Astrocyte (in vitro differentiated cells and primary cell): Measurements from ENCODE around the gene GOPC.

Source experiments
- EZH2 ChIP-seq: IDR thresholded peaks from 2 replicates; pipeline ENCODE4 v1.6.1; 2012; ENCODE audit warnings: mild to moderate bottlenecking, low read length, inconsistent platforms; ENCODE audit not compliant: insufficient read depth
- TF ChIP-seq, protein P1 (sequence below): IDR thresholded peaks from 2 replicates; pipeline ENCODE4 v1.5.1; 2011; ENCODE audit warnings: low read depth, mild to moderate bottlenecking, inconsistent platforms, low read length, moderate library complexity; ENCODE audit not compliant: insufficient read depth

DNA sequence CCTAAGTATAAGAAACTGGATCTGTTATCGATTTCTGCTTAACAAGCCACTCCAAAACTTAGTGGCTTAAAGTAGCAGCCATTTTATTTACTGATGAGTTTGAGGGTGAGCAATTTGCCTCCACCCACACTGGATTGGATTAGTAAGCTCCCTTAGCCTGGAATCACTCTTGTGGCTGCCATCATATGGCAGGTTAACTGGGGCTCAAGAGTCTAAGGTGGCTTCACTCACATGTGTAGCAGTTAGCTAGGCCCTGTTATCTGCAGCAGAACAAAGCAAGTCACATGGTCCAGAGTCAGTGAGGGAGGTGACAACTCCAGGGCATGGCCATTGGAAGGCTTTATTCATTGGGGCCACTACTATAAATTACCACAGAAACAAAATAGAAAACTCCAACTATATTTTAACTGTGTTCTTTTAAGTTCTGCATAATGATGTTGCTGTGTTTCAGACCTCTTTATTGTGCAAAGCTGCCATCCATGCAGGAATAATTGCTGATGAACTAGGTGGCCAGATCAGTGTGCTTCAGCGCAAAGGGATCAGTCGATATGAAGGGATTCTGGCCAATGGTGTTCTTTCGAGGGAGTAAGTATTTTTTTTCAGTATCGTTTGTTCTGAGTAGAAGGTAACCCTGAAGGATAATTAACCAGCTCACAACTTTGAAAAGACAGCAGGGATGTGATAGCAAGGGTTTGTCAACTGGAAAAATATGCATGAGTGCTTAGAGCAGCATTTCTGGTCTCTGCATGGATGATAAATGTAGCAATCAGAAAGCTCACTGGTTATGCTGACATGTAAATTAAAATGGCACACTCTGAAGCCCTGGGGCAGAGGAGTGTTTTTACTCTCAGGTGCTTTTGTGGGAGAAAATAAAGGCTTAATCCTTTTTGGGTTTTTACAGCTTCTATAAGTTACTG lies 70.2 kb downstream of the GOPC start:
- no peak for TF ChIP-seq EZH2
- TF ChIP-seq, protein P1, sequence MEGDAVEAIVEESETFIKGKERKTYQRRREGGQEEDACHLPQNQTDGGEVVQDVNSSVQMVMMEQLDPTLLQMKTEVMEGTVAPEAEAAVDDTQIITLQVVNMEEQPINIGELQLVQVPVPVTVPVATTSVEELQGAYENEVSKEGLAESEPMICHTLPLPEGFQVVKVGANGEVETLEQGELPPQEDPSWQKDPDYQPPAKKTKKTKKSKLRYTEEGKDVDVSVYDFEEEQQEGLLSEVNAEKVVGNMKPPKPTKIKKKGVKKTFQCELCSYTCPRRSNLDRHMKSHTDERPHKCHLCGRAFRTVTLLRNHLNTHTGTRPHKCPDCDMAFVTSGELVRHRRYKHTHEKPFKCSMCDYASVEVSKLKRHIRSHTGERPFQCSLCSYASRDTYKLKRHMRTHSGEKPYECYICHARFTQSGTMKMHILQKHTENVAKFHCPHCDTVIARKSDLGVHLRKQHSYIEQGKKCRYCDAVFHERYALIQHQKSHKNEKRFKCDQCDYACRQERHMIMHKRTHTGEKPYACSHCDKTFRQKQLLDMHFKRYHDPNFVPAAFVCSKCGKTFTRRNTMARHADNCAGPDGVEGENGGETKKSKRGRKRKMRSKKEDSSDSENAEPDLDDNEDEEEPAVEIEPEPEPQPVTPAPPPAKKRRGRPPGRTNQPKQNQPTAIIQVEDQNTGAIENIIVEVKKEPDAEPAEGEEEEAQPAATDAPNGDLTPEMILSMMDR = no peak
